ENCODE measurements around the gene CSH2.
A peak's percentile ranks its signal among the peaks of the same experiment; 100 is the strongest.
"Not testable (repeated sequence)": the region's sequence is repeated elsewhere in the genome, so short reads cannot be mapped to it uniquely, and the experiment has no call there.

CSH2 gene

DNA sequence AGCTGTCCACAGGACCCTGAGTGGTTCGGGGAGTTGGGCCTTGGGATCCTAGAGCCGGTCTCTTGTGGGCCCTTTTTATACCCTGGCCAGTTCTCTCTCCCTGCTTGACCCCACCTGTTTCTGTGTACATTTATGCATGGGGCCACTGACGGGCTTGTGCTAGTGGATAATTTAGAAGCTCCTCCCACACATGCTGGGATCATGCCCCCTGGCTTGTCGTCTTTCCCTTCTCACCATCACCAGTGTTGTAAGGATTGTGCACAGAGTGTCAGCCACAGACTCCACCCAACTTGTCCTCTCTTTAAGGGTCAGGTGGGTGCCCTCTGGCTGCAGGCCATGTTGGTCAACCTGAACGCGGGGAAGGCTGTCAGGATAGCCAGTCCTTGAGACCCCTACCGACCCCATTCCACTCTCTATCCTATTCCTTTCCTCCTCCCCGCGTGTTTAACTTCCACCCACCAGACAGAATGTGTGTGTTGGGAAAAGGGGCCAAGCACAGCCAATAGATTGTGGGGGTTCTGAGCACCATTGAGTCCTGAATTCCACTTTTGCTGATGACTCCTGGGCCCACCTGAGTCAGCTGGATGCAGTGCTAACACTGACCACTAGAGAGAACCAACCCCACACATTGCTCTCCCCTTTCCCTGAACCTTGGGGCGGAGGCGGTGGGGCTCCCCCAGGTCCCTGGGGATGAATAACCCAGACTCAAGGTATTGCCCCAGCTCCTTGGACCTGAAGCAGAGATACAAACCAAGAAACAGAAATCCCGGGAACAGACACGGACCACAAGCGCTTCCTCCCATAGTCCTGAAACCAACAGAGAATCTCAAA, 23.3 kb upstream of the CSH2 start, which contains the start of gene CSH1:
CSH1 (minus strand) TSS at position 51 of the 831 bp plus-strand sequence. CDS start 63 bp downstream, outside the sequence.
- not testable (repeated sequence) for DNase-seq (ENCODE audit: low read depth)

DNA sequence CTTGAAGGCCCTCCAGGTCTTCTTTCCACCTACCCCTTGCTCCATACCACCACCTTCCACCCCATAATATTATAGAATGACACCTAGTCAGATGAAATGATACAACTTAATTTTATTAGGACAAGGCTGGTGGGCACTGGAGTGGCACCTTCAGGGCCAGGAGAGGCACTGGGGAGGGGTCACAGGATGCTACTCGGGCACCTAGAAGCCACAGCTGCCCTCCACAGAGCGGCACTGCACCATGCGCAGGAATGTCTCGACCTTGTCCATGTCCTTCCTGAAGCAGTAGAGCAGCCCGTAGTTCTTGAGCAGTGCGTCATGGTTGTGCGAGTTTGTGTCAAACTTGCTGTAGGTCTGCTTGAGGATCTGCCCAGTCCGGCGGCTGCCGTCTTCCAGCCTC, 21.3 kb upstream of the CSH2 start:
- not testable (repeated sequence) for DNase-seq (ENCODE audit: low read depth)

DNA sequence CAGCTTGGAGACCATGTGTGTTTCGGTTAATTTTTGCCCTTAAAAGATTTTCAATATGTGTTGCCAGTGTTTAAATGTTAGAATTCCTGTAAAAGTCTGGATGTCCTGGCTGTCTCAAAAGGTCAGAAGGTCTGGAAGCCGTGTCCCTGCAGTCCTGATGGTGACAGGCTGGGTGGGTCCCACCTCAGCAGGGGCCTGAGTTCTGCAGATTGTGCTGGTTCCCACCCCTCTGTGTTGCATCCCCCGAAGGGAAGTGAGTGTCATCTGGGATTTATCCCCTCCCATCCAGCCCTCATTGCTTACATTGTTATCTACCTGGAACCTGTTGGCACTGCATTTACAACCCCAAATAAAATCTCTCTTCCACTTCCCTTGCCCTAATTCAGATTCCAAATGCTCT, 20.5 kb upstream of the CSH2 start:
- DNase-seq (ENCODE audit: low read depth) = not testable (repeated sequence)

DNA sequence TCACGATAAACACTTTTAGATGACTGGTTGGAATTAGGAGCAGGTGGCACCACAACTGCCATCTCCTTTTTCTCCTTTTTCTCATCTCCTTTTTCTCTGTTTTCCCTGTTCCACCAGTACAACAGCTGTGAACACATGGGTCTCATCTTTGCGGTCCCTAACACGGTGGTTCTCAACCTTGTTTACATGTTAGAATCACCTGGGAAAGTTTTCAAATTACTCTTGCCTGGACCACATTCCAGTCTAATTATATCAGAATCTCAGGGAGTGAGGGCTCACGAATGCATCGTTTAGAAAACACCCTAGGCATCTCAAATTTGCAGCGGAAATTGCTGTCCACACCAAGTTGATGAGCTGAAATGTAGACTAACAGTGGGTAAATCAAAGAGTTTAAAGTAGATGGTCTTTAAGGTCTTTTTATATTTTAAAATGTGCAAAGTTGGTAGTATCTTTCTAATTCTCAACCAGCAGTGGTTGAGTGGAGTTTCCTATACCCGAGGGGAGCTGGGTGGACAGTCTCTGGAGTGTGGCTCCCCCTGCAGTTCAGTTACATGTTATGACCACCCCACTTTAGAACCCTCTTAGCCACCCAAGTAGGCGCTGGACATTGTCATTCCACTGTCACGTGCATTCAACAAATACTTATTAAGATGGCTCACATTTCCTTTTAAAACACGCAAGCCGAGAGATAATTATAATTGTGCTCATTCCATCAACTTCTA, 19.0 kb upstream of the CSH2 start:
- DNase-seq (ENCODE audit: low read depth) = not testable (repeated sequence)

DNA sequence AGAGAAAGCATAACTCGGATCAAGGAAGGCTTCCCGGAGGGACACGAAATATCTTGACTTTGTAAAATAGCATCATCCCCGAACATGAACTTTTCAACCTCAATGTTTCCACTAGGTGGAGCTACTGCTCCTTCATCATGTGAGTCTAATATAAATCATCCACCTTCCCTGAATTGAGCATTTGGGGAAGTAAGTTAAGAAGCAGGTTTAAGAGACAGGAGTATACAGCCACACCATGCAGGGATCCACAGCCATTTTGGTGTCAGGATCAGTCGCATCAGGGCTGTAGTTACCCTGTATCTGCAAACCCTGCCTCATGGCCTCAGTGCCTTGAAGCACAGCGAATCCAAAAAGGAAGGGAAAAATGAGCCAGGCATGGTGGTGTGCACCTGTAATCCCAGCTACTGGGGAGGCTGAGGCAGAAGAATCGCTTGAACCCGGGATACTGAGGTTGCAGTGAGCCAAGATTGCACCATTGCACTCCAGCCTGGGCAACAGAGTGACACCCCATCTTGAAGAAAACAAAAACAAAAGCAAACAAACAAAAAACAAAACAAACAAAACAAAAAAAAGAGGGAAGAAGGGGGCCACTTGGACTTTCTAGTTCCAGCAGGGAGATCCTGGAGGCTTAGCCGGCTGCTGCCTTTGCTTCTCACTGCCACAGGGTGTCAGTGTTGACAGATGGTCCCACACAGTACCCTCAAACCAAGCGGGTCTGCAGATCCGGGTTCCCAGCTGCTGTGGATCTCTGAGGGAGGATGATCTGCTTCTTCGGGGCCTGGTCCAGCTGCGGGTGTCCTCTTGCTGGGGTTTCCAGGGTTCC, 15.8 kb upstream of the CSH2 start:
- DNase-seq (ENCODE audit: low read depth) = not testable (repeated sequence)

DNA sequence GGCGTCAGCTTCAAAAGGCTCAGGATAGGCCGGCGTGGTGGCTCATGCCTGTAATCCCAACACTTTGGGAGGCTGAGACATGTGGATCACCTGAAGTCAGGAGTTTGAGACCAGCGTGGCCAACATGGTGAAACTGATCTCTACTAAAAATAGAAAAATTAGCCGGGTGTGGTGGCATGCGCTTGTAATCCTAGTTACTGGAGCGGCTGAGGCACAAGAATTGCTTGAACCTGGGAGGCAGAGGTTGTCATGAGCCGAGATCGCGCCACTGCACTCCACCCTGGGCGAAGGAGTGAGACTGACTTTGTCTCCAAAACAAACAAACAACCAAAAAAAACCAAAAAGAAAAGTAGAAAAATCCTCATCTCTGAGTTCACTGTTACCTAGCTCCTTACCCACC, 11.6 kb upstream of the CSH2 start:
- not testable (repeated sequence) for DNase-seq (ENCODE audit: low read depth)

DNA sequence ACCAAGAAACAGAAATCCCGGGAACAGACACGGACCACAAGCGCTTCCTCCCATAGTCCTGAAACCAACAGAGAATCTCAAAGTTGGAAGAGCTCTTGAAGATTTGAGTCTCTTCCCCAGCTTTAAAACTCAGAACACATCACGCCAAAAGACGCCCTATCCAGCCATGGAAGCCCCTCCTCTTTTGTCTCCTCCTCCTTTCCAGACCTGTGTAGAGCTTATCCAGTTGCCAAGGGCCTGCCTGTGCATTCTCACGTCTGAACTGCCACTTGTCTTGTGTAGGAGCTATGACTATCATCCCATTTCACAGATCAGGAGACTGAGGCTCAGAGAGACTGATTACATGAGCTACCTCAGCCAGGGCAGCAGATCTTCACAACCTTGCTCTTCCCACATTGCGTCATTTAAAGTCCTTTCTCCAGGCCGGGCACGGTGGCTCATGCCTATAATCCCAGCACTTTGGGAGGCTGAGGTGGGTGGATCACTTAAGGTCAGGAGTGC, 9.2 kb upstream of the CSH2 start:
- DNase-seq (ENCODE audit: low read depth) = not testable (repeated sequence)

DNA sequence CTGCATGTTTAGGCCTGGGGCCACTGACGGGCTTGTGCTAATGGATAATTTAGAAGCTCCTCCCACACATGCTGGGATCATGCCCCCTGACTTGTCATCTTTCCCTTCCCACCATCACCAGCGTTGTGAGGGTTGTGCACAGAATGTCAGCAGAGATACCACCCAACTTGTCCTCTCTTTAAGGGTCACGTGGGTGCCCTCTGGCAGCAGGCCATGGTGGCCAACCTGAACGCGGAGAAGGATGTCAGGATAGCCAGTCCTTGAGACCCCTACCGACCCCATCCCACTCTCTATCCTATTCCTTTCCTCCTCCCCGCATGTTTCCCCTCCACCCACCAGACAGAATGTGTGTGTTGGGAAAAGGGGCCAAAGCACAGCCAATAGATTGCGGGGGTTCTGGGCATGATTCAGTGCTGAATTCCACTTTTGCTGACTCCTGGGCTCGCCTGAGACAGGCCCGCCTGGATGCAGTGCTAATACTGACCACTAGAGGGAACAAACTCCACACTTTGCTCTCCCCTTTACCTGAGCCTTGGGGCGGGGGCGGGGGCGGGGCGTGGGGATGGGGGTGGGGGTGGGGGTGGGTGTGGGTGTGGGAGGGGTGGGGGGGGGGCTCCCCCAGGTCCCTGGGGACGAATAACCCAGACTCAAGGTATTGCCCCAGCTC, 8.6 kb upstream of the CSH2 start, which contains the start of gene GH2:
GH2 (minus strand) TSS at position 10 of the 667 bp plus-strand sequence. CDS start 143 bp downstream, outside the sequence.
- DNase-seq (ENCODE audit: low read depth) = peak; percentile 44

DNA sequence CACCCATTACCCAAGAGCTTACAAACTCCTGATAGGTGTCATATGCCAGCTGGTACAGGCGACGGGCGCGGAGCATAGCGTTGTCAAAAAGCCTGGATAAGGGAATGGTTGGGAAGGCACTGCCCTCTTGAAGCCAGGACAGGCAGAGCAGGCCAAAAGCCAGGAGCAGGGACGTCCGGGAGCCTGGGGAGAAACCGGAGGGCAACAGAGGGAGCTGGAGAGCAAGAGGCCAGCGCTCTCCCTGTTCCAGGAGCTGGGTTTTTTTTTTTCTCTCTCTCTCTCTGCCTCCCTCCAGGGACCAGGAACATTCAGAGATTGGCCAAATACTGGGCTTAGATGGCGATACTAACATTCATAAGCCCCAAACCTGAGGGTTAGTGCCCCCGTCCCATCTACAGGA, 7.9 kb upstream of the CSH2 start:
- not testable (repeated sequence) for DNase-seq (ENCODE audit: low read depth)

DNA sequence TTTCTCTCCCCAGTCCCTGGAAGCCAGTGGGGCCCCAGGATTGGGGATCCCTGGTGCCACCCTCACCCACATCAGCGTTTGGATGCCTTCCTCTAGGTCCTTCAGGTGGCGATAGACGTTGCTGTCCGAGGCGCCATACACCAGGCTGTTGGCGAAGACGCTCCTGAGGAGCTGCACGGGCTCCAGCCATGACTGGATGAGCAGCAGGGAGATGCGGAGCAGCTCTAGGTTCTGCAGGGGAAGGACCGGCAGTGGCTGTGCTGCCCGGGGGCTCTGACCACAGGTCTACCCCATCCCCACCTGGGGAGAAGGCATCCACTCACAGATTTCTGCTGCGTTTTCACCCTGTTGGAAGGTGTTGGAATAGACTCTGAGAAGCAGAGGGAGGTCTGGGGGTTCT, 7.2 kb upstream of the CSH2 start:
- DNase-seq (ENCODE audit: low read depth) = no peak

DNA sequence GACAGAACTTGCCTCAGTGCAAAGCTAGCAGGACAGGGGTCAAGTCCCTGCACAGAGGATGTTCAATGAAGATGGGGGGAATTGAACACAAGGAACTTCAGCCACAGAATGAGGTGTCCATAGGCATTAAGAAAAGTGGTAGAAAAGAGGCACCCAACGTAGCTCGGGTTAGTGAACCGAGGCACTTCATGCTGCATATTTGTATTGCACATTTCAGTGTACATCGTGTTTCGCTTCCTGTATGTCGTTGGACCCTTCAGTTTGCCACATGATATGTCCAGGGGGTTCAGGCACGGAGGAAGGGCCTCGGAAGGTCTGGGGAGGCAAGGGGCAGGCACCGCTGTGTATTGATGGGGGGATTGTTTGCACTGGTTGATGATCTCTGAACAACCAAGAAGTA, 4.9 kb upstream of the CSH2 start:
- not testable (repeated sequence) for DNase-seq (ENCODE audit: low read depth)

DNA sequence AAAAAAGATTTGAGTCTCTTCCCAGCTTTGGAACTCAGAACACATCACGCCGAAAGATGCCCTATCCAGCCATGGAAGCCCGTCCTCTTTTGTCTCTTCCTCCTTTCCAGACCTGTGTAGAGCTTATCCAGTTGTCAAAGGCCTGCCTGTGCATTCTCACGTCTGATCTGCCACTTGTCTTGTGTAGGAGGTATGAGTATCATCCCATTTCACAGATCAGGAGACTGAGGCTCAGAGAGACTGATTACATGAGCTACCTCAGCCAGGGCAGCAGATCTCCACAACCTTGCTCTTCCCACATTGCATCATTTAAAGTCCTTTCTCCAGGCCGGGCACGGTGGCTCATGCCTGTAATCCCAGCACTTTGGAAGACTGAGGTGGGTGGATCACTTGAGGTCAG, 1.2 kb upstream of the CSH2 start:
- DNase-seq (ENCODE audit: low read depth) = not testable (repeated sequence)

DNA sequence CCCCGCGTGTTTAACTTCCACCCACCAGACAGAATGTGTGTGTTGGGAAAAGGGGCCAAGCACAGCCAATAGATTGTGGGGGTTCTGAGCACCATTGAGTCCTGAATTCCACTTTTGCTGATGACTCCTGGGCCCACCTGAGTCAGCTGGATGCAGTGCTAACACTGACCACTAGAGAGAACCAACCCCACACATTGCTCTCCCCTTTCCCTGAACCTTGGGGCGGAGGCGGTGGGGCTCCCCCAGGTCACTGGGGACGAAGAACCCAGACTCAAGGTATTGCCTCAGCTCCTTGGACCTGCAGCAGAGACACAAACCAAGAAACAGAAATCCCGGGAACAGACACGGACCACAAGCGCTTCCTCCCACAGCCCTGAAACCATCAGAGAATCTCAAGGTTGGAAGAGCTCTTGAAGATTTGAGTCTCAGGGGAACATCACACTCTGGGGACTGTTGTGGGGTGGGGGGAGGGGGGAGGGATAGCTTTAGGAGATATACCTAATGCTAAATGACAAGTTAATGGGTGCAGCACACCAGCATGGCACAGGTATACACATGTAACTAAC, 667 bp upstream of the CSH2 start:
- not testable (repeated sequence) for DNase-seq (ENCODE audit: low read depth)

DNA sequence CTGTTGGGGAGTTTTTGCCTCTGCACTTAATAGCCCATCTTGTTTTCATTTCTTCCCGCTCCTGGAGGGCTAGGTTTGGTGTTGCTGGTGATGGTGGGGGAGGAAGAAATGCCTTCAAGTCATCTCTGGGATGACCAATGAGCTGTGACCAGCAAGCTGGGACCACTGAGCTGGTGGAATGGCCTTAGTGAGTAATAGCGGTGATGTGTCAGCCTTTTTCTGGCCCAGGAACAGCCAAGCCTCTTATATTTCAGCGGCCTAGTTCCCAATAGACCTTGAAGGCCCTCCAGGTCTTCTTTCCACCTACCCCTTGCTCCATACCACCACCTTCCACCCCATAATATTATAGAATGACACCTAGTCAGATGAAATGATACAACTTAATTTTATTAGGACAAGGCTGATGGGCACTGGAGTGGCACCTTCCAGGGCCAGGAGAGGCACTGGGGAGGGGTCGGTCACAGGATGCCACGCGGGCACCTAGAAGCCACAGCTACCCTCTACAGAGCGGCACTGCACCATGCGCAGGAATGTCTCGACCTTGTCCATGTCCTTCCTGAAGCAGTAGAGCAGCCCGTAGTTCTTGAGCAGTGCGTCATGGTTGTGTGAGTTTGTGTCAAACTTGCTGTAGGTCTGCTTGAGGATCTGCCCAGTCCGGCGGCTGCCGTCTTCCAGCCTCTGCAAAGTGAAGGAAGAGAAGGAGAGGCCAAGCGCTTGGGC, 1.7 kb downstream of the CSH2 start:
- not testable (repeated sequence) for DNase-seq (ENCODE audit: low read depth)

DNA sequence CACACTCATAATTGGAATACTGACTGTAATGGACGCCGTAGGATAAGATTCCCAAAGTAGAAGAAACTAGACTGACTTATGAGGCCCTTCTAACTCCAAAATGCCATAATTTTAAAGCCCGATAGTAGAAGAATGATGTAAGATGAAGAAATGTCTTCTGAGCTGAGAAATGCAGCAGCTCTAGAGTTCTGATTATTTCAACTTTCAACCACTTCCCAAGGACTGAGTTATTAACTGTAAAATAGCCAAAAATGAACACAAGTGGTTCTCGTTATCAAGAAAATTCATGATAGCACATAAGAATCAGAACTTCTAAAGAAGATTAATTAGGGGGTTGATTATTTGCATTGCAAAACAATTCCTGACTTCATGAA, 3.2 kb downstream of the CSH2 start:
- not testable (repeated sequence) for DNase-seq (ENCODE audit: low read depth)

DNA sequence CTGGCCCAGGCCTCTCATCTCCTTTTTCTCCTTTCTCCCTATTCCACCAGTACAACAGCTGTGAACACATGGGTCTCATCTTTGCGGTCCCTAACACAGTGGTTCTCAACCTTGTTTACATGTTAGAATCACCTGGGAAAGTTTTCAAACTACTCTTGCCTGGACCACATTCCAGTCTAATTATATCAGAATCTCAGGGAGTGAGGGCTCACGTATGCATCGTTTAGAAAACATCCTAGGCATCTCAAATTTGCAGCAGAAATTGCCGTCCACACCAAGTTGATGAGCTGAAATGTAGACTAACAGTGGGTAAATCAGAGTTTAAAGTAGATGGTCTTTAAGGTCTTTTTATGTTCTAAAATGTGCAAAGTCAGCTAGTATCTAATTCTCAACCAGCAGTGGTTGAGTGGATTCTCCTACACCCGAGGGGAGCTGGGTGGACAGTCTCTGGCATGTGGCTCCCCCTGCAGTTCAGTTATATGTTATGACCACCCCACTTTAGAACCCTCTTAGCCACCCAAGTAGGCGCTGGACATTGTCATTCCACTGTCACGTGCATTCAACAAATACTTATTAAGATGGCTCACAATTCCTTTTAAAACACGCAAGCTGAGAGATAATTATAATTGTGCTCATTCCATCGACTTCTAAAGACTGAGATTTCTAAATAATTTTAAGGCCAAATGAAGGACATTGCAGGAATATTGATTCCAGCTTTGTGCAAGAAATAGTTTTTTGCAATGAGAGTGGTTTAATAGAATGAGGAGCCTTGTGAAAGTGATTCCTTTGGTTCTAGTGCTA, 3.8 kb downstream of the CSH2 start:
- DNase-seq (ENCODE audit: low read depth) = not testable (repeated sequence)

DNA sequence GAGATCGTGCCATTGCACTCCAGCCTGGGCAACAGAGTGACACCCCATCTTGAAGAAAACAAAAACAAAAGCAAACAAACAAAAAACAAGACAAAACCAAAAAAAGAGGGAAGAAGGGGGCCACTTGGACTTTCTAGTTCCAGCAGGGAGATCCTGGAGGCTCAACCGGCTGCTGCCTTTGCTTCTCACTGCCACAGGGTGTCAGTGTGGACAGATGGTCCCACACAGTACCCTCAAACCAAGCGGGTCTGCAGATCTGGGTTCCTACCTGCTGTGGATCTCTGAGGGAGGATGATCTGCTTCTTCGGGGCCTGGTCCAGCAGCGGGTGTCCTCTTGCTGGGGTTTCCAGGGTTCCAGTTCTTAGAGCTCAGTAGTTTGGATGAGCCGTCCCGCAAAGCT, 6.9 kb downstream of the CSH2 start:
- DNase-seq (ENCODE audit: low read depth) = not testable (repeated sequence)

DNA sequence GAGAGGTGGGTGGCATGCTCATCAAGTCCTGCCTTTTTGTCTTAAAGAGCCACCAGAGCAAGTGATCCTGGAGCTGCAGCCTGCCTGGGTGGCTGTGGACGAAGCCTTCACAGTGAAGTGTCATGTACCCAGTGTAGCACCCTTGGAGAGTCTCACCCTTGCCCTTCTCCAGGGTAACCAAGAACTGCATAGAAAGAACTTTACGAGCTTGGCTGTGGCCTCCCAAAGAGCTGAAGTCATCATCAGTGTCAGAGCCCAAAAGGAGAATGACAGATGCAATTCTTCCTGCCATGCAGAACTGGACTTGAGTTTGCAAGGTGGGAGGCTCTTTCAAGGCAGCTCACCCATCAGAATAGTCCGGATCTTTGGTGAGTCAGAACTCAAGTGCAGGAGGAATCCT, 14.2 kb downstream of the CSH2 start:
- DNase-seq (ENCODE audit: low read depth) = no peak

DNA sequence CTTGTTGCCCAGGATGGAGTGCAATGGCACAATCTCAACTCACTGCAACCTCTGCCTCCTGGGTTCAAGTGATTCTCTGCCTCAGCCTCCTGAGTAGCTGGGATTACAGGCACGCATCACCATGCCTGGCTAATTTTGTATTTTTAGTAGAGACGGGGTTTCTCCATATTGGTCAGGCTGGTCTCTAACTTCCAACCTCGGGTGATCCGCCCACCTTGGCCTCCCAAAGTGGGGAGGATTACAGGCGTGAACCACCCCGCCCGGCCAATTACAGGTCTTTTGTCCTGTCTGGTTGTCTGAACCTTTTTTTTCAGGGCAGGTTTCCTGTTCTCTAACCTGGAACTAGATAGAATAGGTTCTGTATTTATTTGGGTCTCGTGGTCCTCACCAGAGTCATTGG, 17.1 kb downstream of the CSH2 start:
- not testable (repeated sequence) for DNase-seq (ENCODE audit: low read depth)

DNA sequence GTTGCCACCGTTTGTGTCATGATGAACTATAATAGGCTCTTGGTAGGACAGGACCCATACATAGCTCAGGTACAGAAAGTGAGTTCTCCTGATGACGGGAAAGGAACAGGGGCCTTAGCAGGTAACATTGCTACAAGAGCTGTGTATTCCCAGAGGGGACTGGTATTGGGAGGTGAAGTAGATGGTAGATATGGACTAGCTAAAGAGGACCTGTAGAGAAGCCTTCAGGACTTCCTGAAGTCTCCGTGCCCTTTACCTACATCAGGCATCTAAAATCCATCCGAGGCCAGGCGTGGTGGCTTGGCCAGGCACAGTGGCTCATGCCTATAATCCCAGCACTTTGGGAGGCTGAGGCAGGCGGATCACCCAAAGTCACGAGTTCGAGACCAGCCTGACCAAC, 18.3 kb downstream of the CSH2 start:
- no peak for DNase-seq (ENCODE audit: low read depth)

Measured in stimulated activated CD8-positive, alpha-beta memory T cell treated with anti-CD3 and anti-CD28 coated beads, Interleukin-12 subunit alpha, Interleukin-12 subunit beta, amount 100 ng/mL, for 1 hour (primary cell).